ENCODE measurements around the gene TMEM231. TPM values are rescaled to one million over a fixed set of nuclear protein-coding genes. Genes with fewer than 3 reads are reported as not detected.

Gene TMEM231
- total and polyA plus RNA-seq, 2 of the 8 experiments (the other 6 are each of a cell fraction or from before 2014, with no cell fraction given), result 8.3 to 26.7 TPM

DNA sequence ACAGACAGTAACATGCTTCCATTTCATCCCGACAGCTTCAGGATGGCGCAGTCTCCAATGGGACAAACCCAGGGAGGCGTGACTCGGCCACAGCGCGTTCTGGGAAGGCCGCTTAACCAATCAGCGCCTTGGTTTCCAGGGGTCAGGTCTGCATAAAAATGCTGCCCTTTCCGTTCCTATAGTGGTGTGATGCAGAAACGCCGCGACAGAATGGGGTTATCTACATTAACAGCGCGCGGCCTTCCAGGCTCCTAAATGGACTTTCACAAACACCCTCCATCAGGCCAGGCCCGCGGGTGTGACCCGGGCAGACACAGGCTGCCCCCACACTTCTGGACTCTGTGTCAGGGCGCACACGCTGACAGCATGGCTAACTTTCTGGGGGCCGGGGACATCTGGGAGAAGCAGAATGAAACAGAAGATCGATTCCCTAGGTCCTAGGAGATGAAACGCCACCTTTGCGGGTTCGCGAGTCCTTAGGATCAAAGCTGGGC lies 792 bp downstream of the TMEM231 start (continued):
- TF ChIP-seq, protein P1, sequence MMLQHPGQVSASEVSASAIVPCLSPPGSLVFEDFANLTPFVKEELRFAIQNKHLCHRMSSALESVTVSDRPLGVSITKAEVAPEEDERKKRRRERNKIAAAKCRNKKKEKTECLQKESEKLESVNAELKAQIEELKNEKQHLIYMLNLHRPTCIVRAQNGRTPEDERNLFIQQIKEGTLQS (IDR thresholded peaks at IDR 0.05; ENCODE audit: insufficient read depth, low read depth, low read length), result peak; percentile 45; the same call in 1 of the 2 replicates
- TF ChIP-seq, protein P2, sequence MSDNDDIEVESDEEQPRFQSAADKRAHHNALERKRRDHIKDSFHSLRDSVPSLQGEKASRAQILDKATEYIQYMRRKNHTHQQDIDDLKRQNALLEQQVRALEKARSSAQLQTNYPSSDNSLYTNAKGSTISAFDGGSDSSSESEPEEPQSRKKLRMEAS (IDR thresholded peaks at IDR 0.05), result no peak
- TF ChIP-seq PHF8 (conservative IDR thresholded peaks at IDR 0.05; ENCODE audit: low read depth, low read length) (no peak; the same call in 1 of the 2 replicates), TAF7 (optimal IDR thresholded peaks at IDR 0.05; ENCODE audit: borderline replicate concordance, low read depth, low read length) (peak; percentile 40), GABPA (IDR thresholded peaks at IDR 0.05; ENCODE audit: borderline replicate concordance, insufficient read depth, low read length) (no peak), RFX5 (IDR thresholded peaks at IDR 0.05; ENCODE audit: borderline replicate concordance, low read depth, low read length) (no peak), TAF1 (IDR thresholded peaks at IDR 0.05; ENCODE audit: low read depth, low read length) (peak; percentile 73; the same call in 1 of the 2 replicates), MAFK (IDR thresholded peaks at IDR 0.05; ENCODE audit: low read depth, low read length) (no peak), POLR2AphosphoS5 (IDR thresholded peaks at IDR 0.05; ENCODE audit: low read depth, low read length) (0 out of 2 replicates have a peak, but pooled peaks have one; percentile 66), HDAC2 (IDR thresholded peaks at IDR 0.05; ENCODE audit: borderline replicate concordance in 1 of 2, low read depth in 2 of 2, low read length in 2 of 2) (no peak), POLR2A (IDR thresholded peaks at IDR 0.05; ENCODE audit: control extremely low read depth in 1 of 2, low read depth in 2 of 2, low read length in 2 of 2) (peak in 1 of 2 experiments; percentile 80; a peak in 2 of 3 replicates), SAP30 (IDR thresholded peaks at IDR 0.05; ENCODE audit: insufficient read depth, insufficient replicate concordance, low read length) (peak; percentile 96)
